ENCODE measurements around the gene ASB9. TPM values are rescaled to one million over a fixed set of nuclear protein-coding genes. Genes with fewer than 3 reads are reported as not detected.

The ASB9 gene
- total RNA-seq, 4 donors from 2014 or later: 1.2 to 4.4 (median 2.8) TPM; not detected in 1

DNA sequence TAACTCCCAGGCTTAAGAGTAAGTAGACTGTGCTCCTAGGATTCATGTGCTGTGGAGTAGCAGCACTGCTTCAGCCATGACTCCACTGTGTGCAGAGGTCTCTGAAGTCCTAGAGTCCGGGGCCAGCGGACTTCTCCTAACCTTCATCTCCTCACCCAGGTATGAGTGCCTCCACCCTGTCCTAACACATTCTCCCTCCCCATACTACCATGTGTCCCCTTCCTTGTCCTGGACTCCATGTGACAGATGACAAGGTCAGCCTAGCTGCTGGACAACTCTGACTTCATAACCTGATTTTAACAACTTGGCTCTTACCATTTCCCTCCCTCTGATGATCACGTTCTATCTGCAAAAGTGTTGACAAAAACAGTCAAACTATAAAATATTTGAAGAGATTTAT, 28.9 kb upstream of the ASB9 start:
- no peak overlapping the region for H3K4me3 ChIP-seq
- H3K4me1 ChIP-seq: no peaks in the 10 kb centered on the region
- no peaks in the 10 kb centered on the region for H3K36me3 ChIP-seq
- TF ChIP-seq POLR2AphosphoS5 (IDR thresholded peaks at IDR 0.05) (no peak), EP300 (IDR thresholded peaks at IDR 0.05) (no peak), POLR2A (IDR thresholded peaks at IDR 0.05) (no peak), CTCF (IDR thresholded peaks at IDR 0.05) (no peak)
- ATAC-seq: no peak
- peak overlapping the region in 3 of 4 donors; percentile 1 to 37 (median 27) for H3K27ac ChIP-seq
- 70% methylated on average over 3 of the region's 3 CpGs; no CpG with 5 or more reads in 1 of the 2 donors for WGBS, 2 donors (ENCODE audit: low coverage in 1 of 2)
- no peaks in the 10 kb centered on the region for H3K27me3 ChIP-seq
- no peaks in the 10 kb centered on the region for H3K9me3 ChIP-seq

- Histone ChIP-seq H3K4me1 (no peaks in the 10 kb centered on the region), H3K27me3 (no peaks in the 10 kb centered on the region), H3K4me3 (no peak overlapping the region), H3K27ac (peak overlapping the region in 3 of 4 donors; percentile 1 to 44 (median 27)), H3K36me3 (no peaks in the 10 kb centered on the region), H3K9me3 (no peaks in the 10 kb centered on the region)
- no peak for TF ChIP-seq EP300 (IDR thresholded peaks at IDR 0.05)
- TF ChIP-seq POLR2AphosphoS5 (IDR thresholded peaks at IDR 0.05): no peak
- TF ChIP-seq POLR2A (IDR thresholded peaks at IDR 0.05): no peak
- TF ChIP-seq CTCF (IDR thresholded peaks at IDR 0.05): no peak
- ATAC-seq: peak; percentile 38
- 37% methylated on average over 2 of the region's 2 CpGs; no CpG with 5 or more reads in 1 of the 2 donors for WGBS, 2 donors (ENCODE audit: low coverage in 1 of 2)
These were observed 28.3 kb upstream of the ASB9 start for GRCh38 chrX:15298201-15298600.

DNA sequence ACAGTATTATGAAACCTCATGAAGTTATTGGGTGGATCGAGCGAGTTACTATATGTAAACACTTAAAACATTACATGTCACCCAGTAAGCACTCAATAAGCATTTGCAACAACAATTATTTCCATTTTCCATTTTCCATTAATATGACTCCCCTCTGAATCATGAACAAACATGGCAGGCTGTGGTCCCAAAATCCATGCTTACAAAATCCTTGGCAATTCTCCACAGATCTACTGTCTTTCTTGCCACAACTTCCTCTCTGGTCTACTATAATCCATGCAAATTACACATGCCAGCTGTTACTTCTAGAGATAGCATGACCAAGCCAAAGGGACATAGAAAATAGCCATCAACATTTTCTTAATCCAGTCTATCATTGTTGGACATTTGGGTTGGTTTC, 23.6 kb upstream of the ASB9 start:
- H3K4me3 ChIP-seq: no peak overlapping the region
- WGBS, 2 donors (ENCODE audit: low coverage in 1 of 2): 75% methylated on average over 2 of the region's 2 CpGs; no CpG with 5 or more reads in 1 of the 2 donors
- no peaks in the 10 kb centered on the region for H3K36me3 ChIP-seq
- H3K9me3 ChIP-seq: no peaks in the 10 kb centered on the region
- ATAC-seq: no peak
- no peak for TF ChIP-seq EP300 (IDR thresholded peaks at IDR 0.05)
- TF ChIP-seq POLR2AphosphoS5 (IDR thresholded peaks at IDR 0.05): no peak
- no peak for TF ChIP-seq POLR2A (IDR thresholded peaks at IDR 0.05)
- TF ChIP-seq CTCF (IDR thresholded peaks at IDR 0.05): no peak
- no peak overlapping the region for H3K27ac ChIP-seq
- H3K4me1 ChIP-seq: no peaks in the 10 kb centered on the region
- H3K27me3 ChIP-seq: no peaks in the 10 kb centered on the region

DNA sequence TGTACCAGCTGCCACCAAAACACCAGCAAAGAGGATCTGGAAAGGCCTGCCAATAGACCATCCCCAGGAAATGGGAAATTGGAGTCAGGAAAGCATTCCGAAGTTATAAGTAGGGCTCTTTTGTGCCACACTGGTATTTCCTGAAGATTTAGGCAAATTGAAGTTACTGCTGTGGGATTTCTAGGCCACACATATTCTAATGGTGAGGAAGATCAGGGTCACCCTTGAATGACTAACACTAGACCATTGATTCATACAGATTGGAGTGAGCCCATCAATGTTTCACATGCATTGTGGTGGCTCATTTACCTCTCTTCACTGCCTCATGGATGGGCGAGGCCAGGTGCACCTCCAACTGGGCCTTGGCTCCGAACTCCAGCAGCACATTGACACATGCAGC, 23.0 kb upstream of the ASB9 start:
- Histone ChIP-seq H3K36me3 (no peaks in the 10 kb centered on the region), H3K9me3 (no peaks in the 10 kb centered on the region), H3K27ac (no peak overlapping the region), H3K27me3 (no peaks in the 10 kb centered on the region), H3K4me3 (no peak overlapping the region), H3K4me1 (no peaks in the 10 kb centered on the region)
- ATAC-seq: no peak
- TF ChIP-seq POLR2AphosphoS5 (IDR thresholded peaks at IDR 0.05): no peak
- no peak for TF ChIP-seq EP300 (IDR thresholded peaks at IDR 0.05)
- TF ChIP-seq CTCF (IDR thresholded peaks at IDR 0.05): no peak
- TF ChIP-seq POLR2A (IDR thresholded peaks at IDR 0.05): no peak
- 67 to 86% methylated on average over 1 to 2 of the region's 3 CpGs for WGBS, 2 donors (ENCODE audit: low coverage in 1 of 2)

DNA sequence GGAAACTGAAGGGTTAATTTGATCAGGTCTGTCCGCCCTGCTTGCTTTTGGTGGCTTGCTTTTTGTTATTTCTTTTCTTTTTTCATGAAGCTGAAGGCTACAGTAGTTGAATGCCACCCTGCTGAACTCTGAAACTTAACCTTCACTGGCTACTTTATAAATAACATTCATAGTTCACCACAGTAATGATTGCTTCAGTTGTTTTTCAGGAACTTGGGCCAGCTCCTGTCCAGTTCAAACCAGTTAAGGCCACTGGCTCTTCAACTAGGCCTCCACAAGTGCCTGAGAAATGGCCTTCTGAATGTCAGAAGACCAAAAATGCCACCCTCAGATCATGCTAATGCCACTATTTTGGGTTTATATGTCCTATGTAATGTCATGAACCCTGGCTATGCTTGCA, 7.7 kb upstream of the ASB9 start:
- H3K4me1 ChIP-seq: no peaks in the 10 kb centered on the region

More for the DNA sequence above, 7.7 kb upstream of the ASB9 start:
- TF ChIP-seq EP300 (IDR thresholded peaks at IDR 0.05) (no peak), POLR2A (IDR thresholded peaks at IDR 0.05) (no peak), POLR2AphosphoS5 (IDR thresholded peaks at IDR 0.05) (no peak), CTCF (IDR thresholded peaks at IDR 0.05) (no peak)
- 22 to 29% methylated on average over 1 of the region's 1 CpG for WGBS, 2 donors (ENCODE audit: low coverage in 1 of 2)
- Histone ChIP-seq H3K27ac (no peak overlapping the region), H3K4me3 (no peak overlapping the region), H3K9me3 (no peaks in the 10 kb centered on the region), H3K27me3 (no peaks in the 10 kb centered on the region), H3K36me3 (no peaks in the 10 kb centered on the region)
- no peak for ATAC-seq
